ENCODE results near the gene PRSS56. TPM values are rescaled to one million over a fixed set of nuclear protein-coding genes. Genes with fewer than 3 reads are reported as not detected.
A peak's percentile ranks its signal among the peaks of the same experiment; 100 is the strongest.

PRSS56 gene
- total RNA-seq, 1 donor from 2014 or later: not detected

- peak; percentile 78 for DNase-seq (ENCODE audit: low read depth)
These were observed 52.9 kb downstream of the PRSS56 start for GRCh38 chr2:232573042-232573441.

GRCh38 chr2:232573771-232574435 is 53.7 kb downstream of the PRSS56 start:
- no peak for DNase-seq (ENCODE audit: low read depth)

- peak; percentile 30 for DNase-seq (ENCODE audit: low read depth)
These were observed 54.7 kb downstream of the PRSS56 start for GRCh38 chr2:232574674-232575403.

Other genes starting within 250 kb of the PRSS56 start
- gene ALPP, start 141.6 kb upstream of the PRSS56 start, total RNA-seq: not detected in 2 replicates
- gene ALPG, start 113.5 kb upstream of the PRSS56 start, total RNA-seq: not detected in 2 replicates
- not detected in 2 replicates for gene ALPI, start 64.2 kb upstream of the PRSS56 start, total RNA-seq
- 0.65 TPM in 1 of 2 replicates, not detected in the other for gene ECEL1, start 32.6 kb upstream of the PRSS56 start, total RNA-seq
- not detected in 2 replicates for gene CHRND, start 5.8 kb downstream of the PRSS56 start, total RNA-seq
- not detected in 2 replicates for gene CHRNG, start 19.3 kb downstream of the PRSS56 start, total RNA-seq
- gene TIGD1, start 30.2 kb downstream of the PRSS56 start, total RNA-seq: 2.3 and 3.4 TPM in 2 replicates
- 60.0 and 179 TPM in 2 replicates for gene EIF4E2, start 30.3 kb downstream of the PRSS56 start, total RNA-seq
- 7.5 and 26.9 TPM in 2 replicates for gene EFHD1, start 113.2 kb downstream of the PRSS56 start, total RNA-seq
- 33.7 and 70.3 TPM in 2 replicates for gene GIGYF2, start 176.9 kb downstream of the PRSS56 start, total RNA-seq